Measurements from ENCODE around the gene C5orf63.

- TF ChIP-seq POLR2A (IDR thresholded peaks at IDR 0.05) (no peak), CTCF (IDR thresholded peaks at IDR 0.05) (no peak)
These were observed 12.5 kb upstream of the C5orf63 start for GRCh38 chr5:127085796-127086195.

Measured in adrenal gland (tissue), 5 donors.